H9 (cell line): ENCODE data around the gene MAN1A1. TPM values are rescaled to one million over a fixed set of nuclear protein-coding genes. Genes with fewer than 3 reads are reported as not detected.

ENCODE experiments used
- DNase-seq: peaks from one replicate; pipeline ENCODE4 v3.0.0-alpha.2; 2017
- H2AFZ ChIP-seq: one replicate; pipeline ENCODE4 v1.6.1; 2013; ENCODE audit warnings: mild to moderate bottlenecking, low read length, control low read depth, moderate library complexity
- H2AK5ac ChIP-seq: 2 replicates; pipeline ENCODE4 v1.6.1; 2013; ENCODE audit warnings: low read length, control low read depth, mixed read lengths; ENCODE audit not compliant: insufficient read length
- H2BK120ac ChIP-seq: one replicate; pipeline ENCODE4 v1.6.1; 2013; ENCODE audit warnings: low read depth, mild to moderate bottlenecking, low read length, control low read depth, inconsistent platforms; ENCODE audit not compliant: poor library complexity, severe bottlenecking
- H2BK12ac ChIP-seq: 2 replicates; pipeline ENCODE4 v1.6.1; 2013; ENCODE audit warnings: low read length, control low read depth, mixed read lengths, low read depth; ENCODE audit not compliant: insufficient read length
- H2BK15ac ChIP-seq: 2 replicates; pipeline ENCODE4 v1.6.1; 2013; ENCODE audit warnings: low read depth, low read length, control low read depth
- H2BK20ac ChIP-seq: one replicate; pipeline ENCODE4 v1.6.1; 2013; ENCODE audit warnings: low read depth, mild to moderate bottlenecking, low read length, control low read depth, inconsistent platforms; ENCODE audit not compliant: poor library complexity, severe bottlenecking
- H2BK5ac ChIP-seq: 2 replicates; pipeline ENCODE4 v1.6.1; 2013; ENCODE audit warnings: low read length, control low read depth, mixed read lengths; ENCODE audit not compliant: insufficient read length
- H3K14ac ChIP-seq: 2 replicates; pipeline ENCODE4 v1.6.1; 2013; ENCODE audit warnings: low read length, control low read depth; ENCODE audit not compliant: insufficient read depth
- H3K18ac ChIP-seq: 2 replicates; pipeline ENCODE4 v1.6.1; 2013; ENCODE audit warnings: low read depth, mild to moderate bottlenecking, mixed read lengths, low read length, control low read depth; ENCODE audit not compliant: insufficient read length
- H3K23ac ChIP-seq: 2 replicates; pipeline ENCODE4 v1.6.1; 2013; ENCODE audit warnings: low read length, control low read depth, mixed read lengths, low read depth; ENCODE audit not compliant: insufficient read length
- H3K23me2 ChIP-seq: 2 replicates; pipeline ENCODE4 v1.6.1; 2013; ENCODE audit warnings: low read depth, mild to moderate bottlenecking, mixed read lengths, low read length, control low read depth; ENCODE audit not compliant: insufficient read length, poor library complexity, severe bottlenecking
- H3K27ac ChIP-seq: 2 replicates; pipeline ENCODE4 v1.5.1; 2013; ENCODE audit warnings: low read length, control low read depth, mixed read lengths, low read depth; ENCODE audit not compliant: insufficient read length
- H3K27me3 ChIP-seq: 2 replicates; pipeline ENCODE4 v1.6.1; 2013; ENCODE audit warnings: low read length, control low read depth, inconsistent platforms; ENCODE audit not compliant: insufficient read depth
- H3K4ac ChIP-seq: 2 replicates; pipeline ENCODE4 v1.6.1; 2013; ENCODE audit warnings: low read depth, mild to moderate bottlenecking, control low read depth, inconsistent platforms, low read length, moderate library complexity
- H3K4me1 ChIP-seq: 2 replicates; pipeline ENCODE4 v1.6.1; 2013; ENCODE audit warnings: low read length, control low read depth, inconsistent platforms; ENCODE audit not compliant: insufficient read depth
- H3K4me2 ChIP-seq: 2 replicates; pipeline ENCODE4 v1.6.1; 2013; ENCODE audit warnings: low read length, control low read depth, mixed read lengths; ENCODE audit not compliant: insufficient read length, insufficient read depth
- H3K56ac ChIP-seq: 2 replicates; pipeline ENCODE4 v1.6.1; 2013; ENCODE audit warnings: low read depth, mild to moderate bottlenecking, mixed read lengths, low read length, control low read depth; ENCODE audit not compliant: insufficient read length
- H3K79me1 ChIP-seq: 2 replicates; pipeline ENCODE4 v1.6.1; 2013; ENCODE audit warnings: low read depth, mild to moderate bottlenecking, moderate library complexity, low read length, control low read depth, inconsistent platforms; ENCODE audit not compliant: insufficient read depth, poor library complexity, severe bottlenecking
- H3K79me2 ChIP-seq: 2 replicates; pipeline ENCODE4 v1.6.1; 2013; ENCODE audit warnings: low read length, control low read depth, inconsistent platforms; ENCODE audit not compliant: insufficient read depth
- H3K9ac ChIP-seq: 2 replicates; pipeline ENCODE4 v1.6.1; 2013; ENCODE audit warnings: low read length, control low read depth, mixed read lengths; ENCODE audit not compliant: insufficient read length; ENCODE audit errors: extremely low read depth
- H3K9me3 ChIP-seq: one replicate; pipeline ENCODE4 v1.6.1; 2013; ENCODE audit warnings: low read depth, low read length, inconsistent platforms; ENCODE audit not compliant: control insufficient read depth
- H3T11ph ChIP-seq: one replicate; pipeline ENCODE4 v1.6.1; 2013; ENCODE audit warnings: mild to moderate bottlenecking, low read length, control low read depth, inconsistent platforms
- H4K20me1 ChIP-seq: one replicate; pipeline ENCODE4 v1.6.1; 2013; ENCODE audit not compliant: control insufficient read depth, insufficient read length, insufficient read depth
- H4K5ac ChIP-seq: 2 replicates; pipeline ENCODE4 v1.6.1; 2013; ENCODE audit warnings: low read depth, mild to moderate bottlenecking, mixed read lengths, low read length, control low read depth; ENCODE audit not compliant: insufficient read length
- H4K8ac ChIP-seq: replicated peaks from 2 replicates; pipeline ENCODE4 v1.6.1; 2013; ENCODE audit warnings: low read length, control low read depth, mixed read lengths, low read depth; ENCODE audit not compliant: insufficient read length
- H4K91ac ChIP-seq: 2 replicates; pipeline ENCODE4 v1.6.1; 2013; ENCODE audit warnings: low read depth, mild to moderate bottlenecking, moderate library complexity, mixed read lengths, low read length, control low read depth; ENCODE audit not compliant: insufficient read length
- H3K27ac Mint-ChIP-seq, 3 experiments: 2 replicates in 2 of 3; 3 replicates in 1 of 3; pipeline ENCODE4 v1.8.0; 2020 to 2021; ENCODE audit warnings: mixed read lengths in 3 of 3, mild to moderate bottlenecking in 1 of 3, moderate library complexity in 1 of 3
- H3K27me3 Mint-ChIP-seq: 2 replicates; pipeline ENCODE4 v1.8.0; 2021; ENCODE audit warnings: low read depth, mild to moderate bottlenecking, moderate library complexity, mixed read lengths
- H3K36me3 Mint-ChIP-seq, 3 experiments: 2 replicates in 2 of 3; 3 replicates in 1 of 3; pipeline ENCODE4 v1.8.0; 2020 to 2021; ENCODE audit warnings: low read depth in 3 of 3, mixed read lengths in 3 of 3; ENCODE audit not compliant: insufficient read depth in 1 of 3
- H3K4me1 Mint-ChIP-seq, 2 experiments: 2 replicates each; pipeline ENCODE4 v1.8.0; 2020; ENCODE audit warnings: mixed read lengths in 2 of 2
- H3K4me3 Mint-ChIP-seq, 2 experiments: 2 replicates in 1 of 2; 3 replicates in 1 of 2; pipeline ENCODE4 v1.8.0; 2020 to 2021; ENCODE audit warnings: mild to moderate bottlenecking in 2 of 2, mixed read lengths in 2 of 2, moderate library complexity in 1 of 2
- H3K9me3 Mint-ChIP-seq, 2 experiments: 2 replicates in 1 of 2; 3 replicates in 1 of 2; pipeline ENCODE4 v1.8.0; 2020; ENCODE audit warnings: mild to moderate bottlenecking in 2 of 2, mixed read lengths in 2 of 2, moderate library complexity in 1 of 2
- CTCF ChIP-seq: fragments of 200-600 bp; sonication (generic); conservative IDR thresholded peaks from 3 replicates; pipeline ENCODE4 v1.8.0; 2021; ENCODE audit warnings: antibody characterized with exemption, mild to moderate bottlenecking
- WGBS: extraction: QIAGEN DNeasy Blood & Tissue Kit; methylation state at CpG from one replicate; pipeline ENCODE4 v1.1.7; 2013; ENCODE audit warnings: missing lambda C conversion rate, low lambda C conversion rate, mixed read lengths; ENCODE audit not compliant: insufficient read length; ENCODE audit errors: extremely low coverage; 5-methylcytosine and 5-hydroxymethylcytosine counted together
- total RNA-seq: library from RNA; stranded (reverse); gene quantifications from 2 replicates; pipeline ENCODE4 v1.2.1, GENCODE V29; 2021

The MAN1A1 gene
- total RNA-seq, 1 experiment from 2014 or later, result 1.6 TPM

- H4K91ac ChIP-seq, result no peak overlapping the region
- TF ChIP-seq CTCF, result no peak
- no peaks in the 10 kb centered on the region for H3K9me3 ChIP-seq
- no peak overlapping the region for H2BK20ac ChIP-seq
- peaks cover 15% of the 10 kb centered on the region for H3K27me3 Mint-ChIP-seq
- H3K79me1 ChIP-seq, result no peaks in the 10 kb centered on the region
- no peak overlapping the region for H3K4me3 Mint-ChIP-seq
- no peak overlapping the region for H3K4me2 ChIP-seq
- H3T11ph ChIP-seq, result no peak overlapping the region
- H2AFZ ChIP-seq, result no peak overlapping the region
- no peaks in the 10 kb centered on the region for H3K23me2 ChIP-seq
- H2BK120ac ChIP-seq, result no peak overlapping the region
- H2AK5ac ChIP-seq, result no peak overlapping the region
- H3K4me1 ChIP-seq, result peaks cover 3% of the 10 kb centered on the region; the same call in 1 of the 2 replicates
- no CpG with 5 or more reads among the region's 3 CpGs for WGBS
- no peak for DNase-seq
- no peak overlapping the region for H3K18ac ChIP-seq
- no peaks in the 10 kb centered on the region for H3K79me2 ChIP-seq
- no peak overlapping the region for H3K4ac ChIP-seq
- H3K9ac ChIP-seq, result no peak overlapping the region
- no peak overlapping the region for H3K14ac ChIP-seq
- peaks cover 16 to 17% of the 10 kb centered on the region in 2 experiments for H3K4me1 Mint-ChIP-seq
- H3K9me3 Mint-ChIP-seq, result no peaks in the 10 kb centered on the region
- H2BK12ac ChIP-seq, result no peak overlapping the region
- H3K56ac ChIP-seq, result no peak overlapping the region
- no peak overlapping the region for H4K5ac ChIP-seq
- H2BK5ac ChIP-seq, result no peak overlapping the region
- no peak overlapping the region for H4K8ac ChIP-seq
- H3K27ac Mint-ChIP-seq, result no peak overlapping the region
- H3K27me3 ChIP-seq, result no peaks in the 10 kb centered on the region
- H2BK15ac ChIP-seq, result no peak overlapping the region
- no peaks in the 10 kb centered on the region for H4K20me1 ChIP-seq
- no peaks in the 10 kb centered on the region for H3K36me3 Mint-ChIP-seq
- no peak overlapping the region for H3K23ac ChIP-seq
- no peak overlapping the region for H3K27ac ChIP-seq
These were observed 7.1 kb downstream of the MAN1A1 start for GRCh38 chr6:119342430-119342829.
